NT2/D1 (cell line): ENCODE measurements around the gene CCDC34.
"Not testable (repeated sequence)": the region's sequence is repeated elsewhere in the genome, so short reads cannot be mapped to it uniquely, and the experiment has no call there.

Source experiments
- DNase-seq: peaks from one replicate; pipeline ENCODE4 v3.0.0-alpha.2; 2011; ENCODE audit warnings: low read depth, low spot score
- H3K27me3 ChIP-seq: 2 replicates; pipeline ENCODE4 v1.6.0; 2011; ENCODE audit warnings: mild to moderate bottlenecking; ENCODE audit not compliant: insufficient read length, insufficient read depth
- H3K36me3 ChIP-seq: 2 replicates; pipeline ENCODE4 v1.6.1; 2011; ENCODE audit warnings: mild to moderate bottlenecking, low read length, mixed read lengths; ENCODE audit not compliant: insufficient read depth, insufficient read length
- H3K4me1 ChIP-seq: 2 replicates; pipeline ENCODE4 v1.5.1; 2011; ENCODE audit not compliant: insufficient read depth, insufficient read length
- H3K4me3 ChIP-seq: 2 replicates; pipeline ENCODE4 v1.5.1; 2011; ENCODE audit warnings: low read depth; ENCODE audit not compliant: insufficient read length
- H3K9ac ChIP-seq: 2 replicates; pipeline ENCODE4 v1.6.0; 2011; ENCODE audit warnings: low read depth; ENCODE audit not compliant: insufficient read length
- H3K9me3 ChIP-seq: 2 replicates; pipeline ENCODE4 v1.5.1; 2011; ENCODE audit warnings: mild to moderate bottlenecking, low read length; ENCODE audit not compliant: insufficient read depth
- SUZ12 ChIP-seq: IDR thresholded peaks from 2 replicates; pipeline ENCODE4 v1.6.1; 2011; ENCODE audit not compliant: insufficient read length, insufficient read depth; ENCODE audit errors: extremely low read depth
- YY1 ChIP-seq: IDR thresholded peaks from 2 replicates; pipeline ENCODE4 v1.6.1; 2011; ENCODE audit not compliant: insufficient read length, insufficient read depth
- ZNF274 ChIP-seq: IDR thresholded peaks from 2 replicates; pipeline ENCODE4 v1.6.1; 2011; ENCODE audit warnings: mild to moderate bottlenecking, low read depth, low read length

The CCDC34 gene

DNA sequence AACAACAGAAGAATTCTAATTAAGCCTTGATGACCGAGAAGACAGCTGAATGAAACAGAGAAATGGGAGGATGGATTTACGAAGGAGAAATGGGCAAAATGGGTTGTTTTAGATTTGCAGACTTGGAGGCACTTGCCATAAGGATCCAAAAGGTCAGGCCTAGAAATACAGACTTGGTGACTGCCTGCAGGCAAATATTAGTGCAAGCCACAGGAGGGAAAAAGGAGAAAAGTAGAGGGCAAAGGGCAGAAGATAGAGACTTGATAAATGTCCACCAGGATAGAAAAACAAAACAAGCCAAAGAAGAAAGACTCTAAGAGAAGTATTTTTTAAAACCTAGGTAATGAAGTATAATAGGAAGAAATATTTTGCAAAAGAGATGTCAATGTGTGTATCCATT is 13.1 kb downstream of the CCDC34 start:
- Histone ChIP-seq H3K9me3 (no peaks in the 10 kb centered on the region), H3K4me3 (no peak overlapping the region), H3K36me3 (peaks cover 4% of the 10 kb centered on the region), H3K9ac (no peak overlapping the region), H3K27me3 (no peaks in the 10 kb centered on the region), H3K4me1 (no peaks in the 10 kb centered on the region)
- DNase-seq: no peak
- no peak for TF ChIP-seq ZNF274

DNA sequence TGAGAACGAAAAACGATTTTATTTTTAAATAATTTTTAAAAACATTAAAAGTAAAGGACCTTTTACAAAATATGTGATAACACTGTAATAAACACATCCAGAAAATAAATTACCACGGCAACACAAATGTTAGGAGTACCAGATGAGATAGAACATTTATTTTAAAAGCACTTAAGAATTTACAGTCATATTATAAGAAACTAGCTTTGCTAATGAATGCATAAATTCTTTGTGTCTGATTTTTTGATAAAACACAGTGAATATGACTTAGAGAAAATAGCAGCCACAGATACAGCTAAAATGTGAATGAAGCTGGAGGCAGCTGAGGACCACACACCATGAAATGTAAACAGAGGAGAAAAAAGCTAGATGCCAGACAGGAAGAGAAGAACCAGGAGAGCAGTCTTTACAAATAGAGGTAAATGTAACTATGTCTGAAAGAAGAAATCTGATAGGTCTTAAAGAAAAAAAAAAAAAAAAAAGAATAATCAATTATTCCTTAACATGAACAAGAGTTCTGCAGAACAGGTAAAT is 14.6 kb downstream of the CCDC34 start:
- Histone ChIP-seq H3K27me3 (no peaks in the 10 kb centered on the region), H3K9me3 (no peaks in the 10 kb centered on the region), H3K4me3 (no peak overlapping the region), H3K9ac (no peak overlapping the region), H3K4me1 (no peaks in the 10 kb centered on the region), H3K36me3 (peaks cover 4% of the 10 kb centered on the region)
- TF ChIP-seq YY1 (no peak), ZNF274 (no peak), SUZ12 (no peak)
- peak; percentile 30 for DNase-seq

DNA sequence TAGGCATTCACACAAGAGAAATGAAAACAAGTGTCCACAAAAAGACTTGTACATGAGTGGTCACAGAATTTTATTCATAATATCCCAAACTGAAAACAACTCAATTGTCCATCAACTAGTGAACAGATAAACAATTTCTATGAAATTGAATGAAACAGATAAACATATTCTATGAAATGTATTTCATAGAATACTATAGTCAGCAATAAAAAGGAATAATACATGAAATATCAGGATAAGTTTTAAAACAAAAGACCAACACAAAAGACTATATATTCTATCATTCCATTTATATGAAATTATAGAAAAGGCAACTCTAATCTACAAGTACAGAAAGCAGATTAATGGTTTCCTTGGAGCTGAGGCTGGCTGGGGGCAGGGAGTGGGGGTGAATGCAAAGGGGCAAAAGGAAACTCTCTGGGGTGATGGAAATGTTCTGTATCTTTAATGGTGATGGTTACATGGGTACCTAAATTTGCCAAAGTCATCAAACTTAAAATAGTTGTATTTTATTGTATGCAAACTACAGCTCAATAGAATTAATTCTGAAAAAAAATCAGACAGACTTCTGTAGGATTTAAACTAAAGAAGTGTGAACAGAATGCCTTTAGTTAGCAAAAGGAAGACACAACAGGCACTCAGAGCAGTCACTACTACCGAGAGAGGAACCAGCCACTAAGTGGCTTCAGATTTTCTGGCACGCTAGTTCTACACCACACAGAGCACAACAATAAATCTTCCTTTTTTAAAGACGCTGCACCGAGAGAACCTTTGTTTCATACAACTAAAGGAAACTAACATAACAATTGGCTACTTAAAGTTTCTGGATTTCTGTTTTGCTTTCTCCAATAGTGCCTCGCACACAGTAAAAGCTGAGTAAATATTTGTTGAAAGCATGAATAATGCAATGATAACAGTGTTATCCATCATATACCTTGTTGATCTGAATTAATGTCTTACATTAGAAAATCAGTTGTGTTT is 15.4 kb downstream of the CCDC34 start:
- Histone ChIP-seq H3K9ac (no peak overlapping the region), H3K27me3 (no peaks in the 10 kb centered on the region), H3K4me3 (no peak overlapping the region), H3K4me1 (no peaks in the 10 kb centered on the region), H3K9me3 (no peaks in the 10 kb centered on the region), H3K36me3 (peaks cover 4% of the 10 kb centered on the region)
- DNase-seq: peak; percentile 30
- TF ChIP-seq YY1 (no peak), SUZ12 (no peak), ZNF274 (no peak)

DNA sequence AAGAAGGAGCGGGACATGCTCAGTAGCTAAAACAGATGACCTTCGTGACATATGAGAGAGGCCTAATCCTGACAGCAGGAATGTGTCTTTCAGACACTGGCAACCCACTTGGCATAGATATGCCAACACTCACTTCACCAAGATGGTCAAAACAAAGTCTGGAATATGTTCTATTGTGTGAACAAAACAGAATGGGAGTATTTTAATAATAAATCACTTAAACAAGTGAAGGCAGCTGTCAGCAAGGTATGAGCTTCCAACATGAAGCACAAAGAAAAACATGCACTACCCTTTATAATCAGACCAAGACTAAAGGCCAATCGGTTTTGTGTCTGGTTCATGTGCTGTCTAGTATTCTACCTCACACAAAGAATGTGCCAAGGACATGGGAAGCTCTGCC is 23.1 kb downstream of the CCDC34 start:
- H3K27me3 ChIP-seq: no peaks in the 10 kb centered on the region
- peaks cover 10% of the 10 kb centered on the region for H3K36me3 ChIP-seq
- H3K4me1 ChIP-seq: no peaks in the 10 kb centered on the region
- H3K9me3 ChIP-seq: no peaks in the 10 kb centered on the region
- no peak overlapping the region for H3K4me3 ChIP-seq
- TF ChIP-seq SUZ12: no peak
- TF ChIP-seq ZNF274: no peak
- TF ChIP-seq YY1: no peak
- no peak overlapping the region for H3K9ac ChIP-seq
- no peak for DNase-seq

DNA sequence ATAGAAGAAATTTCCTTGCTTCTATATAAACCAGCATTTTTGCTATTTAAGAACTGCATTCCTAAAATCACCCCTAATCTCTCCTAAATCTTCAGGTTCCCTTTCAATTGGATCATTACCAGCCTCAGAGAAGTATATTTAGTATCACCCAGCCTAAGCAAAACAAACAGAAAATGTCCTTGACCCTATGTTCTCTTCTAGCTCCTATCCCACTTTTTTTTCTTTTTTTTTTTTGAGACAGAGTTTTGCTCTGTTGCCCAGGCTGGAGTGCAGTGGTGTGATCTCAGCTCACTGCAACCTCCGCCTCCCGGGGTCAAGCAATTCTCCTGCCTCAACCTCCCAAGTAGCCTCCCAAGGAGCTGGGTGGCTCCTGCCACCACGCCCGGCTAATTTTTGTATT is 28.3 kb downstream of the CCDC34 start:
- H3K4me1 ChIP-seq, H3K9me3 ChIP-seq, H3K36me3 ChIP-seq, H3K4me3 ChIP-seq, DNase-seq, H3K27me3 ChIP-seq, H3K9ac ChIP-seq: not testable (repeated sequence)

DNA sequence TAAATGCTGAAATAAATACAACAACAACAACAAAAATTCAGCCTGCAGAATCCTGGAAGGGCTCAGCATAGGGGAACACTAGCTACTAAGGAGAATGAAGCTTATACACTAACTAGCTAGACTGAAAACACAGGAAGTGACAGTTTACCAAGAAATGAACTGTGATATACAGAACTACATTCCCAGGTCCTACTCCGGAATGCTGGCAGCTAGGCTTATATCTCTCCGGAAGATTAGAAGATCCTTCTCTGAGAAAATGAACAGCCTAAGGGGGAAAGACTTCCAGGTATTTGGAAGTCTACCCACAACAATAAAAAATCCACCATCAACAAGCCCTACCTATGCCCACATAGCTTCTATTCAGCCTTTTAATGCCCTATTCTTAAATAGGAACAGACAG is 31.0 kb downstream of the CCDC34 start:
- Histone ChIP-seq H3K36me3 (no peaks in the 10 kb centered on the region), H3K4me1 (no peaks in the 10 kb centered on the region), H3K9ac (no peak overlapping the region), H3K4me3 (no peak overlapping the region), H3K9me3 (no peaks in the 10 kb centered on the region), H3K27me3 (no peaks in the 10 kb centered on the region)
- DNase-seq: no peak
- no peak for TF ChIP-seq YY1
- no peak for TF ChIP-seq SUZ12
- TF ChIP-seq ZNF274: no peak

DNA sequence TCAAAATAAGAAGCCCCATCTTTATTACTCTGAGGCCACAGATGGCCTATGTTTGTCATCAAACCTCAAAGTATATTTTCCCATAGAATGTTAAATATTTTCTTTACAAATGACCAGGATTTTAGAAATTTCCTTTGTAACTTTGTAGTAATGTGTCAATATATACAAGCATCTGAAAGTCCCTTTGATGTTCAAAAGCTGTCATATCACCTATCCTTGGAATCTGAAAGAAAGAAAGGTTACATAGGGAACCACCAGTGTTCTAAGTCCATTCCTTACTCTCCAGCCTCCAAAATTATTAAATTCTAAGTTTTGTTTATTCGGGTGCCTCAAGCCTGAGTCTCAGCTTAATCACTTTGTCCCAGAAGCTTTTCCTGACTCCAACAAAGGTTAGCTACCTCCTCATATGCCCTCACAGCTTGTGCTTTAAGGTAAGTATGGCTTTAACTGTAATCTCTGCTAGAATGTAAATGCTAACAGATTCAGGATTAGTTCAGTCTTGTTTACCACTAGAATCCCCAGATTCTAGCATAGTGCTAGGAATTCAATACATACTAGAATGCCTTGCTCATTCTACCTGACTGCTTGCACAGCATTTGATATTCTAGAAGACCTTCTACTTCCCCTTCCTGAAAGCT is 32.3 kb downstream of the CCDC34 start:
- no peaks in the 10 kb centered on the region for H3K4me1 ChIP-seq
- no peaks in the 10 kb centered on the region for H3K27me3 ChIP-seq
- no peak overlapping the region for H3K4me3 ChIP-seq
- H3K9me3 ChIP-seq: no peaks in the 10 kb centered on the region
- H3K9ac ChIP-seq: no peak overlapping the region
- H3K36me3 ChIP-seq: no peaks in the 10 kb centered on the region
- no peak for DNase-seq
- TF ChIP-seq YY1 (no peak), ZNF274 (no peak), SUZ12 (no peak)
